H1 (cell line): ENCODE data around the gene NR5A1. TPM values are rescaled to one million over a fixed set of nuclear protein-coding genes. Genes with fewer than 3 reads are reported as not detected.

Source experiments
- CTCF ChIA-PET: fragments of 300-600 bp; sonication (Branson Sonifier 250); formaldehyde crosslinking; loops from one replicate; lab custom pipeline; 2021; ENCODE audit not compliant: partially characterized antibody; lab: Charles Lee
- POLR2A ChIA-PET: fragments of 300-600 bp; sonication (Branson Sonifier 250); formaldehyde crosslinking; loops from one replicate; lab custom pipeline; 2021; ENCODE audit warnings: inconsistent platforms; ENCODE audit not compliant: partially characterized antibody; lab: Charles Lee
- DNase-seq, 2 experiments: peaks; one replicate each; pipeline versions ENCODE4 v3.0.0 to v3.0.0-alpha.2; 2010 to 2022; ENCODE audit warnings: low spot score in 2 of 2, low read depth in 1 of 2, mixed read lengths in 1 of 2
- FAIRE-seq: peaks from 2 replicates; lab custom pipeline; 2011; peaks lifted over from hg19 to GRCh38; lab: Jason Lieb, UNC
- H2AFZ ChIP-seq: 2 replicates; pipeline ENCODE4 v1.8.1; 2012; ENCODE audit warnings: low read length, inconsistent platforms
- H2AK5ac ChIP-seq: 2 replicates; pipeline ENCODE4 v1.6.1; 2013; ENCODE audit warnings: low read depth, low read length
- H2BK120ac ChIP-seq: replicated peaks from 2 replicates; pipeline ENCODE3; 2013; ENCODE audit warnings: low read depth, low read length, inconsistent platforms
- H2BK12ac ChIP-seq: 2 replicates; pipeline ENCODE4 v1.6.1; 2013; ENCODE audit warnings: low read depth, low read length
- H2BK15ac ChIP-seq: 2 replicates; pipeline ENCODE4 v1.6.1; 2013; ENCODE audit warnings: low read length
- H2BK20ac ChIP-seq: 2 replicates; pipeline ENCODE4 v1.6.1; 2013; ENCODE audit warnings: low read length
- H2BK5ac ChIP-seq: 2 replicates; pipeline ENCODE4 v1.6.1; 2013; ENCODE audit warnings: low read depth, low read length
- H3K14ac ChIP-seq: 2 replicates; pipeline ENCODE4 v1.6.1; 2013; ENCODE audit warnings: inconsistent platforms; ENCODE audit not compliant: insufficient read length
- H3K18ac ChIP-seq: 2 replicates; pipeline ENCODE4 v1.6.1; 2013; ENCODE audit warnings: low read length; ENCODE audit errors: extremely low read depth
- H3K23ac ChIP-seq: 2 replicates; pipeline ENCODE4 v1.6.1; 2013; ENCODE audit warnings: inconsistent platforms; ENCODE audit not compliant: insufficient read length
- H3K23me2 ChIP-seq: 2 replicates; pipeline ENCODE4 v1.6.1; 2013; ENCODE audit warnings: low read depth, low read length
- H3K27ac ChIP-seq: 2 replicates; pipeline ENCODE4 v1.6.1; 2011; ENCODE audit warnings: low read depth, low read length, inconsistent platforms
- H3K27me3 ChIP-seq, 4 experiments: replicated peaks in 1 of 4; 1 replicate in 1 of 4; 2 replicates in 3 of 4; pipeline versions ENCODE4 v1.6.1 to v1.8.1; 2011 to 2013; ENCODE audit warnings: low read length in 3 of 4, mild to moderate bottlenecking in 3 of 4, inconsistent platforms in 2 of 4, mixed read lengths in 2 of 4, moderate library complexity in 1 of 4; ENCODE audit not compliant: control insufficient read depth in 3 of 4, insufficient read depth in 3 of 4; ENCODE audit errors: extremely low read depth in 1 of 4
- H3K36me3 ChIP-seq, 4 experiments: 2 replicates each; pipeline versions ENCODE4 v1.6.1 to v1.8.1; 2011 to 2013; ENCODE audit warnings: mild to moderate bottlenecking in 4 of 4, low read length in 3 of 4, moderate library complexity in 2 of 4, control low read depth in 1 of 4, inconsistent platforms in 1 of 4; ENCODE audit not compliant: insufficient read depth in 4 of 4, control insufficient read depth in 2 of 4
- H3K4ac ChIP-seq: replicated peaks from 2 replicates; pipeline ENCODE3; 2013; ENCODE audit warnings: low read length, low read depth, mixed read lengths, inconsistent platforms; ENCODE audit not compliant: insufficient read length
- H3K4me1 ChIP-seq, 4 experiments: replicated peaks in 1 of 4; 1 replicate in 1 of 4; 2 replicates in 3 of 4; pipeline versions ENCODE4 v1.6.1 to v1.8.1; 2011 to 2013; ENCODE audit warnings: low read length in 3 of 4, inconsistent platforms in 2 of 4, mixed read lengths in 1 of 4; ENCODE audit not compliant: insufficient read depth in 4 of 4, control insufficient read depth in 3 of 4
- H3K4me2 ChIP-seq, 2 experiments: 2 replicates each; pipeline versions ENCODE4 v1.6.1 to v1.8.1; 2011 to 2013; ENCODE audit warnings: low read depth in 2 of 2, low read length in 2 of 2, control low read depth in 1 of 2, inconsistent platforms in 1 of 2, mild to moderate bottlenecking in 1 of 2; ENCODE audit not compliant: insufficient read depth in 1 of 2
- H3K4me3 ChIP-seq, 4 experiments: fragments of 200-600, 300-600 bp in 1 of 4; sonication (generic), shearing (Covaris generic), sonication (Bioruptor Twin) in 1 of 4; 2 replicates each; pipeline versions ENCODE4 v1.5.1 to v1.8.1; 2011 to 2016; ENCODE audit warnings: low read length in 4 of 4, low read depth in 3 of 4, control low read depth in 2 of 4, inconsistent platforms in 2 of 4, mild to moderate bottlenecking in 2 of 4, mixed read lengths in 1 of 4, moderate library complexity in 1 of 4; ENCODE audit not compliant: insufficient read depth in 2 of 4; ENCODE audit errors: extremely low read depth in 1 of 4
- H3K56ac ChIP-seq: replicated peaks from 2 replicates; pipeline ENCODE3; 2013; ENCODE audit warnings: low read depth, mild to moderate bottlenecking, mixed read lengths, low read length, inconsistent platforms; ENCODE audit not compliant: insufficient read length
- H3K79me1 ChIP-seq: 2 replicates; pipeline ENCODE4 v1.6.1; 2013; ENCODE audit warnings: low read depth, low read length, control low read depth
- H3K79me2 ChIP-seq, 2 experiments: 2 replicates each; pipeline versions ENCODE4 v1.6.1 to v1.8.1; 2012 to 2013; ENCODE audit warnings: low read length in 2 of 2, mild to moderate bottlenecking in 2 of 2, inconsistent platforms in 1 of 2; ENCODE audit not compliant: insufficient read depth in 2 of 2, control insufficient read depth in 1 of 2
- H3K9ac ChIP-seq, 4 experiments: replicated peaks in 1 of 4; 1 replicate in 1 of 4; 2 replicates in 3 of 4; pipeline versions ENCODE4 v1.6.1 to v1.8.1; 2011 to 2013; ENCODE audit warnings: low read depth in 3 of 4, low read length in 3 of 4, control low read depth in 2 of 4, mild to moderate bottlenecking in 2 of 4, moderate library complexity in 2 of 4, inconsistent platforms in 1 of 4; ENCODE audit errors: extremely low read depth in 1 of 4
- H3K9me3 ChIP-seq, 2 experiments: 2 replicates each; pipeline versions ENCODE4 v1.6.1 to v1.8.1; 2012 to 2013; ENCODE audit warnings: mild to moderate bottlenecking in 2 of 2, moderate library complexity in 2 of 2, control low read depth in 1 of 2, inconsistent platforms in 1 of 2, low read depth in 1 of 2, low read length in 1 of 2, mixed read lengths in 1 of 2; ENCODE audit not compliant: insufficient read depth in 2 of 2
- H4K20me1 ChIP-seq, 2 experiments: replicated peaks in 1 of 2; 2 replicates each; pipeline versions ENCODE3 to v1.8.1; 2011 to 2013; ENCODE audit warnings: inconsistent platforms in 2 of 2, low read length in 2 of 2, mild to moderate bottlenecking in 1 of 2; ENCODE audit not compliant: insufficient read depth in 2 of 2, control insufficient read depth in 1 of 2
- H4K5ac ChIP-seq: 2 replicates; pipeline ENCODE4 v1.6.1; 2013; ENCODE audit warnings: low read length, low read depth, mixed read lengths, inconsistent platforms; ENCODE audit not compliant: insufficient read length
- H4K8ac ChIP-seq: 2 replicates; pipeline ENCODE4 v1.8.0; 2013; ENCODE audit warnings: mild to moderate bottlenecking, moderate library complexity, low read length, inconsistent platforms; ENCODE audit not compliant: insufficient read depth; ENCODE audit errors: extremely low read depth
- H4K91ac ChIP-seq: replicated peaks from 2 replicates; pipeline ENCODE3; 2013; ENCODE audit warnings: low read length, mixed read lengths, inconsistent platforms; ENCODE audit not compliant: insufficient read length
- NANOG ChIP-seq: IDR thresholded peaks from 2 replicates; pipeline ENCODE4 v1.6.1; 2011; ENCODE audit warnings: low read length, low read depth, mild to moderate bottlenecking, inconsistent platforms; ENCODE audit not compliant: insufficient read depth, poor library complexity, severe bottlenecking
- RXRA ChIP-seq: IDR thresholded peaks from 2 replicates; pipeline ENCODE4 v1.6.1; 2011; ENCODE audit warnings: low read depth, mild to moderate bottlenecking, low read length, moderate library complexity; ENCODE audit not compliant: insufficient read depth
- SAP30 ChIP-seq: fragments of 300-600 bp; sonication (generic); IDR thresholded peaks from 2 replicates; pipeline ENCODE4 v1.7.1; 2012; ENCODE audit warnings: low read length, moderate library complexity, mild to moderate bottlenecking, inconsistent platforms; ENCODE audit not compliant: insufficient read depth, insufficient replicate concordance
- WGBS, 2 experiments: shearing (Covaris generic) in 1 of 2; methylation state at CpG; one replicate each; pipeline versions ENCODE4 v1.1.6 to v1.1.7; 2013 to 2015; ENCODE audit warnings: low lambda C conversion rate in 2 of 2, mixed read lengths in 2 of 2, inconsistent platforms in 1 of 2, low coverage in 1 of 2, missing lambda C conversion rate in 1 of 2; ENCODE audit not compliant: insufficient replicate concordance in 2 of 2, insufficient coverage in 1 of 2, insufficient read length in 1 of 2; ENCODE audit errors: extremely low coverage in 1 of 2, missing lambda C conversion rate in 1 of 2; 5-methylcytosine and 5-hydroxymethylcytosine counted together
- polyA plus RNA-seq, 7 experiments: library from polyadenylated mRNA; depleted of rRNA in 3 of 7; stranded (reverse) in 5 of 7; unstranded in 2 of 7; fragments of >200 nt in 5 of 7; fragments of 200-250 nt in 2 of 7; gene quantifications; 1 replicate in 5 of 7; 2 replicates in 1 of 7; 4 replicates in 1 of 7; pipeline versions ENCODE4 v1.2.1 to v1.2.3, GENCODE V29; 2011 to 2013; ENCODE audit warnings: missing spikeins in 2 of 7, mixed read lengths in 2 of 7
- total RNA-seq: library from RNA; stranded (reverse); fragmentation: NEBNext Ultra II Directional; extraction: Animal tissue kit (Norgen Biotek cat#: 25700); gene quantifications from 2 replicates; pipeline ENCODE4 v1.2.1, GENCODE V29; 2021

The NR5A1 gene
- total and polyA plus RNA-seq, 2 of the 8 experiments (the other 6 are each of a cell fraction or from before 2014, with no cell fraction given): 0.29 to 0.58 TPM

- no peak overlapping the region for H3K14ac ChIP-seq
- peaks cover 3 to 17% (median 15%) of the 10 kb centered on the region in 4 experiments for H3K27me3 ChIP-seq
- H4K5ac ChIP-seq: no peak overlapping the region
- DNase-seq (no peak), FAIRE-seq (no peak)
- H3K36me3 ChIP-seq: no peaks in the 10 kb centered on the region
- H2AK5ac ChIP-seq: no peak overlapping the region
- WGBS, 2 experiments: 80% methylated on average over 4 of the region's 4 CpGs; no CpG with 5 or more reads in 1 of the 2 experiments
- no peak overlapping the region for H3K4ac ChIP-seq
- H4K91ac ChIP-seq: no peak overlapping the region
- no peak overlapping the region for H3K18ac ChIP-seq
- H3K23ac ChIP-seq: no peak overlapping the region
- no peak overlapping the region for H2BK5ac ChIP-seq
- H3K23me2 ChIP-seq: peaks cover 7% of the 10 kb centered on the region; the same call in 1 of the 2 replicates
- no peak overlapping the region for H3K4me2 ChIP-seq
- no peak overlapping the region for H2BK20ac ChIP-seq
- no peak overlapping the region for H2BK120ac ChIP-seq
- H3K56ac ChIP-seq: no peak overlapping the region
- no peaks in the 10 kb centered on the region for H3K9me3 ChIP-seq
- no peaks in the 10 kb centered on the region for H3K79me1 ChIP-seq
- H3K9ac ChIP-seq: no peak overlapping the region
- no peak overlapping the region for H4K8ac ChIP-seq
- ChIA-PET POLR2A (no interaction called here), CTCF (interaction anchor here (0.5 to 3.2 kb wide), 16 partner anchors 8 to 342 kb away, joined by 3 to 13 read pairs (median 5); no protein-coding TSS in a partner anchor)
- no peak overlapping the region for H3K27ac ChIP-seq
- H2BK15ac ChIP-seq: no peak overlapping the region; the same call in 1 of the 2 replicates
- H2AFZ ChIP-seq: peak overlapping the region; percentile 81; the same call in 1 of the 2 replicates
- H2BK12ac ChIP-seq: no peak overlapping the region
- no peaks in the 10 kb centered on the region for H4K20me1 ChIP-seq
- H3K4me1 ChIP-seq: peaks cover 0 to 17% (median 10%) of the 10 kb centered on the region in 4 experiments; a peak in 6 of 7 replicates
- no peak overlapping the region for H3K4me3 ChIP-seq
- H3K79me2 ChIP-seq: no peaks in the 10 kb centered on the region
- TF ChIP-seq NANOG: no peak
- TF ChIP-seq SAP30: no peak
- TF ChIP-seq RXRA: no peak
These were observed 59.9 kb downstream of the NR5A1 start for GRCh38 chr9:124447297-124447661.
